Measurements from ENCODE around the gene HRH4. TPM values are rescaled to one million over a fixed set of nuclear protein-coding genes. Genes with fewer than 3 reads are reported as not detected.
A peak's percentile ranks its signal among the peaks of the same experiment; 100 is the strongest.

The HRH4 gene
- total and polyA plus RNA-seq, 2 donors (not counting 1 experiment from before 2014, with no cell fraction given), result 0.03 to 0.07 TPM

GRCh38 chr18:24514439-24514838, 54.0 kb downstream of the HRH4 start:
- no peaks in the 10 kb centered on the region for H4K20me1 ChIP-seq (ENCODE audit: control insufficient read depth, insufficient read depth, low read length, poor library complexity, severe bottlenecking)
- TF ChIP-seq, protein P1, sequence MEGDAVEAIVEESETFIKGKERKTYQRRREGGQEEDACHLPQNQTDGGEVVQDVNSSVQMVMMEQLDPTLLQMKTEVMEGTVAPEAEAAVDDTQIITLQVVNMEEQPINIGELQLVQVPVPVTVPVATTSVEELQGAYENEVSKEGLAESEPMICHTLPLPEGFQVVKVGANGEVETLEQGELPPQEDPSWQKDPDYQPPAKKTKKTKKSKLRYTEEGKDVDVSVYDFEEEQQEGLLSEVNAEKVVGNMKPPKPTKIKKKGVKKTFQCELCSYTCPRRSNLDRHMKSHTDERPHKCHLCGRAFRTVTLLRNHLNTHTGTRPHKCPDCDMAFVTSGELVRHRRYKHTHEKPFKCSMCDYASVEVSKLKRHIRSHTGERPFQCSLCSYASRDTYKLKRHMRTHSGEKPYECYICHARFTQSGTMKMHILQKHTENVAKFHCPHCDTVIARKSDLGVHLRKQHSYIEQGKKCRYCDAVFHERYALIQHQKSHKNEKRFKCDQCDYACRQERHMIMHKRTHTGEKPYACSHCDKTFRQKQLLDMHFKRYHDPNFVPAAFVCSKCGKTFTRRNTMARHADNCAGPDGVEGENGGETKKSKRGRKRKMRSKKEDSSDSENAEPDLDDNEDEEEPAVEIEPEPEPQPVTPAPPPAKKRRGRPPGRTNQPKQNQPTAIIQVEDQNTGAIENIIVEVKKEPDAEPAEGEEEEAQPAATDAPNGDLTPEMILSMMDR (IDR thresholded peaks at IDR 0.05), result peak; percentile 71
- TF ChIP-seq EZH2 (IDR thresholded peaks at IDR 0.05; ENCODE audit: borderline replicate concordance, insufficient read depth, low read depth, low read length, poor library complexity, severe bottlenecking), result no peak
- Mint-ChIP-seq H3K27ac (no peak overlapping the region), H3K27me3 (no peaks in the 10 kb centered on the region), H3K4me1 (no peaks in the 10 kb centered on the region), H3K9me3 (ENCODE audit: insufficient read depth) (no peaks in the 10 kb centered on the region), H3K4me3 (no peak overlapping the region)
- H3K4me2 ChIP-seq (replicated peaks; ENCODE audit: low read depth, low read length, poor library complexity, severe bottlenecking), result no peak overlapping the region
- H2AFZ ChIP-seq (ENCODE audit: insufficient read depth, low read depth, low read length, poor library complexity, severe bottlenecking), result no peak overlapping the region
- H3K9me3 ChIP-seq (ENCODE audit: control extremely low read depth in 1 of 3, control insufficient read depth in 2 of 3, insufficient read depth in 1 of 3, low read length in 2 of 3), result no peaks in the 10 kb centered on the region
- no peak overlapping the region for H3K4me3 ChIP-seq (ENCODE audit: control extremely low read depth in 1 of 5, extremely low read depth in 1 of 5, insufficient read depth in 1 of 5, low read depth in 2 of 5, low read length in 4 of 5)
- no peak overlapping the region for H3K27ac ChIP-seq (ENCODE audit: low read length in 2 of 2)
- DNase-seq (peak; percentile 33), ATAC-seq (ENCODE audit: low read depth) (no peak)
- intact Hi-C loops (cut with micrococcal nuclease), result no loop called here
- ChIA-PET CTCF (interaction anchor here (0.9 to 2.5 kb wide), 7 partner anchors 9 to 86 kb away, joined by 3 to 8 read pairs (median 3); no protein-coding TSS in a partner anchor), POLR2A (no interaction called here)
- H3K36me3 ChIP-seq (replicated peaks in 1 of 2; ENCODE audit: control extremely low read depth in 1 of 2, control insufficient read depth in 1 of 2, extremely low read depth in 1 of 2, insufficient read depth in 2 of 2, low read length in 1 of 2), result no peaks in the 10 kb centered on the region
- no peaks in the 10 kb centered on the region for H3K79me2 ChIP-seq (ENCODE audit: control insufficient read depth, insufficient read depth, low read length)
- H3K9ac ChIP-seq (ENCODE audit: low read length), result no peak overlapping the region
- no CpG with 5 or more reads among the region's 2 CpGs for WGBS (ENCODE audit: insufficient coverage)
- no peaks in the 10 kb centered on the region for H3K4me1 ChIP-seq (ENCODE audit: control insufficient read depth in 2 of 2, insufficient read depth in 2 of 2, low read length in 2 of 2)
- H3K27me3 ChIP-seq (replicated peaks in 1 of 4; ENCODE audit: control extremely low read depth in 1 of 4, control insufficient read depth in 3 of 4, insufficient read depth in 4 of 4, low read length in 3 of 4), result peaks cover 0 to 4% (median 0%) of the 10 kb centered on the region in 4 experiments

DNA sequence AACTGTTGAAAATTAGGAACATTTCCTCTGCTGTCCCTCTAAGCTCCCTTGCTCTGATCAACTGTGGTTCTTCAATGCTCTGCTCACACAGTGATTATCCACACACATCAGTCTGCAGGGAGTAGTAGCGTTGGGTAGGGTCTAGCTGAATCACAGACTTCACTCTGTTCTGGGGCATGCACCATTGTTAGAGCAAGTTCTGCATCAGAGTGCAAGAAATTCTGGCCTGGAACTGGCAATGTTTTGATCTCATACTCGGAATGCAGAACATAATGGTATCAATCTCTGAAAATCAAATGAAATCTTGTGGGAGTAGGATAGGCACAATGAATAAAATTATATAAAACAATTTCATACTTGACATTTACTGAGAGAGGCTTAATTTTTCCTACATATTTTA, 55.3 kb downstream of the HRH4 start:
- no peak overlapping the region for H3K27ac ChIP-seq (ENCODE audit: low read length in 2 of 2)
- no peaks in the 10 kb centered on the region for H3K4me1 ChIP-seq (ENCODE audit: control insufficient read depth in 2 of 2, insufficient read depth in 2 of 2, low read length in 2 of 2)
- Mint-ChIP-seq H3K27ac (no peak overlapping the region), H3K27me3 (no peaks in the 10 kb centered on the region), H3K4me3 (no peak overlapping the region), H3K9me3 (ENCODE audit: insufficient read depth) (no peaks in the 10 kb centered on the region), H3K4me1 (no peaks in the 10 kb centered on the region)
- H3K4me3 ChIP-seq (ENCODE audit: control extremely low read depth in 1 of 5, extremely low read depth in 1 of 5, insufficient read depth in 1 of 5, low read depth in 2 of 5, low read length in 4 of 5), result no peak overlapping the region
- no peaks in the 10 kb centered on the region for H3K9me3 ChIP-seq (ENCODE audit: control extremely low read depth in 1 of 3, control insufficient read depth in 2 of 3, insufficient read depth in 1 of 3, low read length in 2 of 3)
- no peak overlapping the region for H3K4me2 ChIP-seq (replicated peaks; ENCODE audit: low read depth, low read length, poor library complexity, severe bottlenecking)
- DNase-seq (no peak), ATAC-seq (ENCODE audit: low read depth) (no peak)
- CTCF ChIA-PET, result interaction anchor here (2.5 kb wide), 1 partner anchor 8 kb away, joined by 8 read pairs; no protein-coding TSS in a partner anchor
- H4K20me1 ChIP-seq (ENCODE audit: control insufficient read depth, insufficient read depth, low read length, poor library complexity, severe bottlenecking), result no peaks in the 10 kb centered on the region
- H3K9ac ChIP-seq (ENCODE audit: low read length), result no peak overlapping the region
- TF ChIP-seq, protein P1 (IDR thresholded peaks at IDR 0.05), result no peak
- no peak for TF ChIP-seq EZH2 (IDR thresholded peaks at IDR 0.05; ENCODE audit: borderline replicate concordance, insufficient read depth, low read depth, low read length, poor library complexity, severe bottlenecking)
- POLR2A ChIA-PET, result no interaction called here
- intact Hi-C loops (cut with micrococcal nuclease), result no loop called here
- peaks cover 0 to 4% (median 0%) of the 10 kb centered on the region in 4 experiments for H3K27me3 ChIP-seq (replicated peaks in 1 of 4; ENCODE audit: control extremely low read depth in 1 of 4, control insufficient read depth in 3 of 4, insufficient read depth in 4 of 4, low read length in 3 of 4)
- H3K36me3 ChIP-seq (replicated peaks in 1 of 2; ENCODE audit: control extremely low read depth in 1 of 2, control insufficient read depth in 1 of 2, extremely low read depth in 1 of 2, insufficient read depth in 2 of 2, low read length in 1 of 2), result no peaks in the 10 kb centered on the region
- 100% methylated on average over 1 of the region's 2 CpGs for WGBS (ENCODE audit: insufficient coverage)
- no peak overlapping the region for H2AFZ ChIP-seq (ENCODE audit: insufficient read depth, low read depth, low read length, poor library complexity, severe bottlenecking)
- no peaks in the 10 kb centered on the region for H3K79me2 ChIP-seq (ENCODE audit: control insufficient read depth, insufficient read depth, low read length)
